ENCODE results near the gene MLLT6. TPM values are rescaled to one million over a fixed set of nuclear protein-coding genes. Genes with fewer than 3 reads are reported as not detected.

The MLLT6 gene
- total and polyA plus RNA-seq, 2 of the 13 experiments (the other 11 are each of a cell fraction or from before 2014, with no cell fraction given): 50.7 to 69.5 TPM

DNA sequence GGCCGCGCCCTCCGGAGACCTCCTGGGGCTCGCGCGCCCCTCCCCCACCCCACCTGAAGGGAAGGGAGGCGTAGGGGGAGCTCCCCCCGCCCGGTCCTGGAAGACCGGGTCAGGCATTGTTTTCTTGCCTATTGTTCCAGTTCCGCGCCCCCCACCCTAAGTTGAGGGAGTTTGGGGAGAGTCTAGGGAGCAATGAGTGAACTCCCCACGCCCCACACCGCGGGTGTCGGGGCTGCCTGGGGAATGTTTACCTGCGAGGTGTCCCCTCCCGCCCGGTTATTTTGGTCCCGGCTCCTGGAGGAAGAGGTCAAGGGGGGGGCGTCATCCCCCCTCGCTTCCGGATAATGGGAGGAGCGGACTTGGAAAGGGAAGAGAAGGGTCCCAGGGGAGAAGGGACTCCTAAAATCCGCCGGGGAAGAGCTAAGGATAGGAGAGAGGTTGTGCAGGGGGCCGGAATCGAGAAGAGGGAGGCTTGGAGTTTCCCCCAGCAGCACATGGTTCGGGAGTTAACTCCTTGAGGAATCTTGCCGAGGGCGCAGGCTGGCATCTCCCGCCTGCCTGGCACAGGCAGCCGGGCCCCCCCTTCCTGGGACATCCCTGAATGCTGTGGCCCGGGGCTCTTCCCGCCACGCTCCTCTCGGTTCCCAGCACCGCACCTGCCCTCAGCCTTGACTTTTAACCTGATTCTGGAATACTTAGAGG, 881 bp downstream of the MLLT6 start (continued):
- TF ChIP-seq NR0B2 (CRISPR knock-in tag; IDR thresholded peaks at IDR 0.05): peak; percentile 43; the same call in 1 of the 2 replicates
- no peak; the same call in 1 of the 2 replicates for TF ChIP-seq KDM5A (IDR thresholded peaks at IDR 0.05; ENCODE audit: borderline replicate concordance, low read length)
- TF ChIP-seq RFX1 (IDR thresholded peaks at IDR 0.05): no peak
- TF ChIP-seq RXRA (CRISPR knock-in tag; IDR thresholded peaks at IDR 0.05): no peak; the same call in 1 of the 2 replicates
- TF ChIP-seq ATRX (CRISPR knock-in tag; IDR thresholded peaks at IDR 0.05; ENCODE audit: borderline replicate concordance): no peak
- TF ChIP-seq ZNF749 (CRISPR knock-in tag; IDR thresholded peaks at IDR 0.05; ENCODE audit: borderline replicate concordance): no peak
- TF ChIP-seq ETV5 (CRISPR knock-in tag; IDR thresholded peaks at IDR 0.05; ENCODE audit: borderline replicate concordance): peak; percentile 91
- peak; percentile 25; the same call in 1 of the 2 replicates for TF ChIP-seq ZNF574 (CRISPR knock-in tag; IDR thresholded peaks at IDR 0.05)
- TF ChIP-seq ZNF260 (CRISPR knock-in tag; IDR thresholded peaks at IDR 0.05; ENCODE audit: borderline replicate concordance, low read depth): no peak
- no peak; the same call in 1 of the 2 replicates for TF ChIP-seq ATF1 (CRISPR knock-in tag; IDR thresholded peaks at IDR 0.05)
- TF ChIP-seq ZNF772 (CRISPR knock-in tag; IDR thresholded peaks at IDR 0.05): 0 out of 2 replicates have a peak, but pooled peaks have one; percentile 34
- TF ChIP-seq SRF (IDR thresholded peaks at IDR 0.05; ENCODE audit: low read depth, low read length): no peak
- peak; percentile 94 for TF ChIP-seq SRSF1 (optimal IDR thresholded peaks at IDR 0.05; ENCODE audit: low read depth, low read length)
- TF ChIP-seq ZNF142 (CRISPR knock-in tag; IDR thresholded peaks at IDR 0.05): peak; percentile 98
- TF ChIP-seq CBX1 (IDR thresholded peaks at IDR 0.05; ENCODE audit: low read depth): no peak
- peak; percentile 13 for TF ChIP-seq TEAD3 (CRISPR knock-in tag; optimal IDR thresholded peaks at IDR 0.05; ENCODE audit: borderline replicate concordance)
- no peak for TF ChIP-seq ZFAT (CRISPR knock-in tag; conservative IDR thresholded peaks at IDR 0.05)
- TF ChIP-seq ZNF747 (CRISPR knock-in tag; IDR thresholded peaks at IDR 0.05; ENCODE audit: borderline replicate concordance): peak; percentile 73; the same call in 1 of the 2 replicates
- TF ChIP-seq EP300 (IDR thresholded peaks at IDR 0.05; ENCODE audit: low read depth in 2 of 2, low read length in 2 of 2): no peak
- TF ChIP-seq EP300 (CRISPR knock-in tag; IDR thresholded peaks at IDR 0.05; ENCODE audit: borderline replicate concordance): no peak; the same call in 1 of the 2 replicates
- no peak for TF ChIP-seq SP4 (CRISPR knock-in tag; IDR thresholded peaks at IDR 0.05)
- TF ChIP-seq HOXD1 (CRISPR knock-in tag; IDR thresholded peaks at IDR 0.05): no peak

Measured in HepG2 (cell line).